Left lung (tissue), 10 donors: ENCODE data around the gene ITIH2. TPM values are rescaled to one million over a fixed set of nuclear protein-coding genes. Genes with fewer than 3 reads are reported as not detected.
A peak's percentile ranks its signal among the peaks of the same experiment; 100 is the strongest.

Experiments used
- ATAC-seq: fragments of 200-7000 bp; cut with Tn5 transposase; one replicate; pipeline ENCODE4 v1.9.1; 2020; ENCODE audit warnings: moderate library complexity
- DNase-seq, 4 donors: peaks; one replicate each; pipeline ENCODE4 v3.0.0-alpha.2; 2013 to 2020
- H3K27ac ChIP-seq, 2 donors: fragments of 200-600 bp; sonication (generic) in 1 of 2; one replicate each; pipeline versions ENCODE4 v1.5.0 to v1.8.0; 2020 to 2021
- H3K27me3 ChIP-seq, 2 donors: fragments of 200-600 bp; sonication (generic) in 1 of 2; one replicate each; pipeline versions ENCODE4 v1.5.0 to v1.8.0; 2020 to 2021
- H3K36me3 ChIP-seq, 2 donors: fragments of 200-600 bp; sonication (generic) in 1 of 2; one replicate each; pipeline versions ENCODE4 v1.5.0 to v1.8.0; 2020 to 2021
- H3K4me1 ChIP-seq, 2 donors: fragments of 200-600 bp; one replicate each; pipeline ENCODE4 v1.8.0; 2021
- H3K4me3 ChIP-seq, 2 donors: fragments of 200-600 bp; sonication (generic) in 1 of 2; one replicate each; pipeline versions ENCODE4 v1.5.0 to v1.8.0; 2020 to 2021; ENCODE audit warnings: mild to moderate bottlenecking in 1 of 2
- H3K9me3 ChIP-seq, 2 donors: fragments of 200-600 bp; sonication (generic) in 1 of 2; one replicate each; pipeline versions ENCODE4 v1.5.0 to v1.8.0; 2020 to 2021
- CTCF ChIP-seq, 2 donors: fragments of 200-600 bp; sonication (generic) in 1 of 2; IDR thresholded peaks; one replicate each; pipeline versions ENCODE4 v1.5.0 to v1.8.0; 2021; ENCODE audit warnings: antibody characterized with exemption in 2 of 2
- intact Hi-C, 2 donors: fragments of 100-400 bp; cut with DNase I; formaldehyde crosslinking; loops; one replicate each; pipeline versions ENCODE4 v1.11.2 to v1.14.2; 2022
- polyA plus RNA-seq, 6 donors: library from polyadenylated mRNA; unstranded; fragments of 120-200 nt; gene quantifications; one replicate each; pipeline ENCODE4 v1.2.1, GENCODE V29; 2013; ENCODE audit not compliant: insufficient read length in 6 of 6
- total RNA-seq, 2 donors: library from RNA; stranded (reverse); fragmentation: NEBNext Ultra II Directional; extraction: Animal tissue kit (Norgen Biotek cat#: 25700); gene quantifications; one replicate each; pipeline ENCODE4 v1.2.1, GENCODE V29; 2021
- donor health status: DM: no; HTN: yes; CAD: no.
- donor health status: DM: no; HTN: no; CAD: no.

The ITIH2 gene
- total and polyA plus RNA-seq, 8 donors, result 0.55 to 2.7 (median 1.3) TPM; not detected in 1

DNA sequence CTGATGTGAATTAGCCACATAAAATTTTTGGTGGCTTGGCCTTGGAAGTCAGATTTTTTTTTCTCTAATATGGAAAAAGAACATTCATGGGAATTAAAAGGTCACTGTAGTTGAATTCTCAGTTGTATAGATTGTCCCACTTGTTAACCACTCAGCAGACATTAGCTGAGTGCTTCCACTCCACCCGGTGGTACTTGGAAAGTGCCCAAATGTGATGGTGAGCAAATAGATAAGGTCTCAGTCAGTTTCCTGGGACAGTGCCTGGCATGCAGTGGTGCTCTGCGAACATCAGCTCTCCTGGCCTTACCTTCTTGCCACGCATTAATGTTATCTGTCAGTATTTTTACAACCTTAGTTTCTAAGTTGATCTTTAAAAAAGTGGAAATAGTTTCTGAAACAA, 86.3 kb downstream of the ITIH2 start:
- ATAC-seq, result no peak
- TF ChIP-seq CTCF (IDR thresholded peaks at IDR 0.05), result no peak
- Histone ChIP-seq H3K4me1 (peaks cover 17 to 76% of the 10 kb centered on the region in 2 donors), H3K36me3 (peaks cover 0 to 6% of the 10 kb centered on the region in 2 donors), H3K27me3 (no peaks in the 10 kb centered on the region), H3K27ac (no peak overlapping the region), H3K9me3 (no peaks in the 10 kb centered on the region), H3K4me3 (peak overlapping the region; percentile 97 to 99)
- intact Hi-C loops, result no loop called here
- peak in 1 of 4 donors; percentile 5 for DNase-seq

- H3K36me3 ChIP-seq, result peaks cover 0 to 16% of the 10 kb centered on the region in 2 donors
- intact Hi-C loops, result no loop called here
- no peak overlapping the region for H3K27ac ChIP-seq
- no peak for ATAC-seq
- peaks cover 13 to 64% of the 10 kb centered on the region in 2 donors for H3K4me1 ChIP-seq
- no peak for DNase-seq
- no peaks in the 10 kb centered on the region for H3K27me3 ChIP-seq
- no peaks in the 10 kb centered on the region for H3K9me3 ChIP-seq
- H3K4me3 ChIP-seq, result no peak overlapping the region
- TF ChIP-seq CTCF (IDR thresholded peaks at IDR 0.05), result no peak
These were observed 89.4 kb downstream of the ITIH2 start for GRCh38 chr10:7792541-7792940.

DNA sequence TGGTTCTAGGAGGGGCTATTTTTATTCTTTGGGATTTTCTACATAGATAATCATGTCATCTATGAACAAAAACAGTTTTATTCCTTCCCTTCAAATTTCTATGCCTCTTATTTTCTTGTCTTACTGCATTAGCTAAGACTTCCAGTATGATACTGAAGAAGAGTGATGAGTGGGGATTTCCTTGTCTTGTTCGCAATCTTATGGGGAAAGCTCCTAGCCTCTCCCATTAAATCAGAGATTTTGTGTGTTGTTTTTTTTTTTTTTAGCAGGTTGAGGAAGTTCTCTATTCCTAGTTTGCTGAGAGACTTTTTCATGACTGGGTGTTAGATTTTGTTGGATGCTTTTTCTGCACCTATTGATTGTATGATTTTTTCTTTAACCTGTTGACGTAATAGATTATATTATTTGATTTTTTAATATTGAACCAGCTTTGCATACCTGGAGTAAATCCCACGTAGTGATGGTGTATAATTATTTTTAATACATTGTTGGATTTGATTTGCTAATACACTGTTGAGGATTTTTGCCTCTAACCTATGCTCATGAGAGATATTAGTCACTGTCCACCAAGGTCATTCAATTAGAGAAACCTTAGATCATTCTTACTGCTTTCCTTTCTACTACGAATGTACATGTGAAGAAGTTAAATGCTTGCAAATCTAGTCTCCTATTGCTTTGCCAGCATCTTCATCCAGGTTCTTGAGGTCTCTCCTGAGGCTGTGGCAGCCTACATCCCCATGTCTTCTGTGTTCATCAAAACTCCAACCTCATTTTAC, 91.3 kb downstream of the ITIH2 start:
- Histone ChIP-seq H3K27ac (no peak overlapping the region), H3K36me3 (peaks cover 0 to 35% of the 10 kb centered on the region in 2 donors), H3K4me3 (no peak overlapping the region), H3K27me3 (no peaks in the 10 kb centered on the region), H3K4me1 (peaks cover 7 to 55% of the 10 kb centered on the region in 2 donors), H3K9me3 (no peaks in the 10 kb centered on the region)
- intact Hi-C loops, result no loop called here
- DNase-seq (no peak), ATAC-seq (no peak)
- TF ChIP-seq CTCF (IDR thresholded peaks at IDR 0.05), result no peak

- DNase-seq (peak in 1 of 4 donors; percentile 32), ATAC-seq (peak; percentile 92)
- intact Hi-C loops, result no loop called here
- peaks cover 3 to 43% of the 10 kb centered on the region in 2 donors for H3K4me1 ChIP-seq
- TF ChIP-seq CTCF (IDR thresholded peaks at IDR 0.05), result no peak
- no peaks in the 10 kb centered on the region for H3K27me3 ChIP-seq
- peaks cover 0 to 47% of the 10 kb centered on the region in 2 donors for H3K36me3 ChIP-seq
- no peak overlapping the region for H3K4me3 ChIP-seq
- no peaks in the 10 kb centered on the region for H3K9me3 ChIP-seq
- H3K27ac ChIP-seq, result no peak overlapping the region
These were observed 92.5 kb downstream of the ITIH2 start for GRCh38 chr10:7795605-7796004.

GRCh38 chr10:7797582-7797981, 94.5 kb downstream of the ITIH2 start:
- ATAC-seq (peak; percentile 71), DNase-seq (peak in 1 of 4 donors; percentile 43)
- Histone ChIP-seq H3K4me1 (peaks cover 3 to 25% of the 10 kb centered on the region in 2 donors), H3K9me3 (no peaks in the 10 kb centered on the region), H3K4me3 (no peak overlapping the region), H3K27me3 (no peaks in the 10 kb centered on the region), H3K27ac (no peak overlapping the region), H3K36me3 (peaks cover 0 to 60% of the 10 kb centered on the region in 2 donors)
- intact Hi-C loops, result no loop called here
- no peak for TF ChIP-seq CTCF (IDR thresholded peaks at IDR 0.05)

Other genes starting within 250 kb of the ITIH2 start
- gene ITIH5, start 36.4 kb upstream of the ITIH2 start, total RNA-seq, result 1 to 10 TPM; 7.0 to 9.7 TPM
- 10 to 100 TPM; 28.1 to 40.7 (median 31.5) TPM for gene ITIH5, start 36.4 kb upstream of the ITIH2 start, polyA plus RNA-seq
- 10 to 100 TPM in 1 of 2 donors, 1 to 10 TPM in 1; 9.3 to 10.4 TPM for gene KIN, start 84.7 kb downstream of the ITIH2 start, total RNA-seq
- gene KIN, start 84.7 kb downstream of the ITIH2 start, polyA plus RNA-seq, result 10 to 100 TPM; 20.7 to 22.7 (median 21.8) TPM
- gene ATP5F1C, start 84.9 kb downstream of the ITIH2 start, total RNA-seq, result 100 to 1,000 TPM; 177 to 208 TPM
- 100 to 1,000 TPM; 251 to 280 (median 259) TPM for gene ATP5F1C, start 84.9 kb downstream of the ITIH2 start, polyA plus RNA-seq
- gene TAF3, start 115.2 kb downstream of the ITIH2 start, total RNA-seq, result 1 to 10 TPM; 7.0 to 8.1 TPM
- gene TAF3, start 115.2 kb downstream of the ITIH2 start, polyA plus RNA-seq, result 10 to 100 TPM in 3 of 6 donors, 1 to 10 TPM in 3; 9.1 to 10.4 (median 9.7) TPM